WTC11 (cell line): ENCODE results near the gene UBQLN3.

Source experiments
- CTCF ChIP-seq: fragments of 200-600 bp; IDR thresholded peaks from 2 replicates; pipeline ENCODE4 v1.8.0; 2022; ENCODE audit warnings: antibody characterized with exemption
- SMAD4 ChIP-seq: sonication (generic); formaldehyde crosslinking; IDR thresholded peaks from 2 replicates; pipeline ENCODE4 v1.8.0; 2022; ENCODE audit warnings: mild to moderate bottlenecking, missing genetic modification reagents

DNA sequence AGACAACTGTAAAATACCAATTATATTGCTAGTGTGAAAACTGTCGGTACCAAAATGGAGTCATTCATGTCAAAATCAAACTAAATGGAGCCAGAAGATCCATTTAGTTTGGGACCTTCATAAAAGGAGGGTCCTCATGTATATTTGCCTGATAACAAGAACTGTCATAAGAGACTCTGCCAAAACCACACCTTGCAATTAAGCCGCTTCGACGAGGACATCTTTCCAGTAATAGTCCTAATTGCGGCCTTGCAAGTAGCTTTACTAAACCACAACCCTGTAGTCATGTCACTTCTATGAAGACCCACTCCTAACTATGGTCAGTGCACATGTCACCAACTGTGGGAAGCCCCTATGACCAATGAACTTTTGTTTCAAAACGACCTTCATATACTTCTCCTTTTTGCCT, 9.4 kb downstream of the UBQLN3 start:
- TF ChIP-seq SMAD4 (CRISPR knock-in tag) (no peak), CTCF (no peak)
